SKM-1 (cell line): ENCODE data around the gene ZFAND4.
"Not testable (repeated sequence)": the region's sequence is repeated elsewhere in the genome, so short reads cannot be mapped to it uniquely, and the experiment has no call there.

Source experiments
- DNase-seq: peaks from one replicate; lab custom pipeline; 2025; ENCODE audit not compliant: unreplicated experiment; lab: John Stamatoyannopoulos, UW

The ZFAND4 gene

DNA sequence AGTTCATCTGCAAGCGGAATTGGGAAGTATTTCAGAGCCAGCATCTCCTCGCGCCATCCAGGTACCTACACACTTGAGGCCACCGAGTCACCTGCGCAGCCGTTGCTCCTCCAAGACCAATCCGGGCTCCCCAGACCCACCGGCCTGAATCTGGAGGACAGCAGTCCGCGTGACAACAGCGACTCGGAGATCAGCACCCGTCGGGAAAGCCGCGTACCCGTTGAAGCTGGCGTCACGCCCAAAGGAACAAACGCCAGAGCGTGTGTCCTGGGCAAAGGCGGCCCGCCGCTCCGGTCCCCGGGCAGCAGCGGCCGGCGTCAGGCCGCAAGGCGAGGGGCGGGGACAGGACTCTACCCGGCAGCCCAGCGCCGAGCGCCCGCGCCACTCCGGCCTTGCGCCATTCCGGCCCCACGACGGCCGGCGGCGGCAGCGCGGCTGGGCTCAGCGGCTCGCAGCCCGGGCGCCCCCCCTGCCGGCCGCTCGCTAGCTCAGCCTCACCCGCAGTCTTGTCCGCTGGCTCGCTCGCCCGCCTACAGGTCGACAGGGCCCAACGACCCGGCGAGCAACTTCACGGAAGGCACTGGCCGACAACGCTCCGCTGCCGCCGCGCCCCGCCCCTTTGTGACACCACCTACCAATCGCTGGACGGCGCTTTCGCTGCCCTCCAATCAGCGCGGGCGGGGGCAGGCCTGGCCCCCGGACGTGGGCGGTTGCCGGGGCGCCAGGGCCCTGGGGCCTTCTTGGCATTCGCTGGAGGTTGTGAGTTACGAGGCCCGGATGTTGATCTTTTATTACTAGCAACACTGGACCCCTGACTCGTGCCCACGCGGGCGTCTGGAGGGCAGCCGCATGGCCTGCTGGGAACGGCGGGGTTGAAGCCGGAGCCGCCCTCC is at the start of gene ZFAND4:
TSS of gene ZFAND4 (minus strand) at position 592 of the 893 bp plus-strand sequence. CDS start 9,047 bp downstream, outside the sequence.
- DNase-seq: peak; percentile 89

DNA sequence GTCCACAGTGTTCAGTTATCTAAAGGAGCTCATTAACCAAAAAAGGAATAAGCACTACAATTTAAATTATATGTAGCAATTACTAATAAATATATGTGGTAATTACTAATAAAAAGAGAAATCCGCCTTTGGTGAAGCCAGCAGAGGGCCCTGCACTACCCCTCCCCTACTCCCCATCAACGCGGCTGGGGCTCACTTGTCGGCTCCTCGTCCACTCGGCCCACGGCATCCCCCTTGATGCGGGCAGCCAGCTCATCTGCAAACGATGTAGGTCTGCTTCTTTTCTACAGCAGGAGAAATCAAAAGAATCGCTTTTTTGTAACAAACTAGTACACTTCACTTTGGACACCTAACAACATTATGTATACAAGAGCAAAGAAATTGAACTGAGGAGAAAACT is 48.9 kb upstream of the ZFAND4 start:
- not testable (repeated sequence) for DNase-seq

DNA sequence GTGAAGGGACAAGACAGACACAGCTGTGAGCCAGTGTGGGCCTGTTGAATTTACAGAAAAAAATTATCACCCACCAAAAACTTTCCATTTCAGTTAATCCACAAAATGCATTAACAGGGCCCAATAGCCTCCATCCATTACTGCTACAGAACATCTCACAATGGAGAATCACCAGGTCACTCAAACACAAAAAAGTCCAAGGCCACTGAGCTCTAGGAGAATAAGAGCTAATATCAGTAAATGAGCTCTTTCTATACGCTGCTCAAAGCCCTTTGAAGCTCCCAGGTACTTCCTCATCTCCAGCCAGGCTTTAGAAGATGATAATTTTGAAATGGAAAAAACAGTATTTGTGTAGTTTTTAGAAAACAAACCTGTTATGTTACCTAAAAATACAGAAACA is 45.1 kb upstream of the ZFAND4 start:
- not testable (repeated sequence) for DNase-seq

DNA sequence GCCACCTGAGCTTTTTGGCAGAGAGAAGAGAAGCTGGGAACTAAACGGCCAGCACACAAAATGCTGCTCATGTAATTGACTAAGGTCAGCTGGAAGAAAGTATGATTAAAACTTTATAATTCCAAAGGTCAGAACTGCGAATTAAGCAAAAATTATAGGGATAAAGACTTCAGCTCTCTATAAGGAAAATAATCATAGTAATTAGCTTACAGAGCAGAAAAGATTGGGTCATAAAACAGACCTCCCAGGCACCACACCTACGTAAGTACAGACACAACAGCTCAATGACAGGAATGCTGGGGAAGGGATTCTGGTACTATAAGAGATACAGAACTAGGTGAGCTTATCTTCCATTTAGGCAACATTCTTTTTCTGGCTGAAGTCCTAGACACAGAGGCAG is 44.5 kb upstream of the ZFAND4 start:
- not testable (repeated sequence) for DNase-seq

DNA sequence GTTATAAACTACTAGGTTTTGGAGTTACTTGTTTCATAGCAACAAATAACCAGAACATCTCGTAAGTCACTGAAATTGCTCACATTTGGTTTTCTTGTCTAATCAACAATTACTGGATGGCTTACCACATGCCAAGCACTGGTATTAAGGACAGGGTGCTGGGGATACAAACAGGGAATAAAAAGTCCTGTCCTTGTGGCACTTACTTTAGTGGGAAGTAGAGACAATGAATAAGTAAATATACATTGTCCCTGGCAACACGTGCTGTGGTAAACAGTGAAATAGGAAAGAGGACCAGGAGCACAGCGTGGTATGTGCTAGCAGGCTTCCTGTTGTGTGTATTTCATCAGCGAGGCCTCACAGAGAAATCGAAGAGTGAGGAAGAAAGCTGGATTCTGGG is 38.7 kb upstream of the ZFAND4 start:
- DNase-seq: not testable (repeated sequence)

DNA sequence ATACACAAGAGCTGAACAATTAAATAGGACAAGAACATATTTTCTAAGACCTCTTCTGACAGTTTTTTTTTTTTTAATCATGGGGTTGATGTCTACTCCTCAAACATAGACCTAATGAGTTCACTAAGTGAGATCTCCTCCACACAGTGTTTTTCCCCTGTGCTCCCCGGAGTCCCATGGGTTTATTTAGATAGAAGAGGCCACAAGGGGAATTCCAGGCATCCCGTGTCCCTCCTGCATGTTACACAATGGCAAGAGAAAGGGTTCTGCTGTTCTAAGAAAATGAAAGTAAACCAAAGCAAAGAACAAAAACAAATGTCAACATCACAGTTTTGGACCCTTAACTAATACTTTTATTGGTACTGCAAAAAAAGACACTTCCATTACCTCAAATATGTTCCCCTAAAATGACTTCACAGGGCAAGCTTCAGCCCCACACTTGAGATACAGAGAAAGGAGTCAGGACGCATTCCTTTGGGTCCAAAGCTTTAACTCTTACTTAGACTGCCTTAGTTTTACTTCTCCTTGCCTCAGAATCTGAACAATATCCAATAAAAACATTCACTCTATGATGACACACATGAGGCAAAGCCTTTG is 37.7 kb upstream of the ZFAND4 start:
- DNase-seq: not testable (repeated sequence)

DNA sequence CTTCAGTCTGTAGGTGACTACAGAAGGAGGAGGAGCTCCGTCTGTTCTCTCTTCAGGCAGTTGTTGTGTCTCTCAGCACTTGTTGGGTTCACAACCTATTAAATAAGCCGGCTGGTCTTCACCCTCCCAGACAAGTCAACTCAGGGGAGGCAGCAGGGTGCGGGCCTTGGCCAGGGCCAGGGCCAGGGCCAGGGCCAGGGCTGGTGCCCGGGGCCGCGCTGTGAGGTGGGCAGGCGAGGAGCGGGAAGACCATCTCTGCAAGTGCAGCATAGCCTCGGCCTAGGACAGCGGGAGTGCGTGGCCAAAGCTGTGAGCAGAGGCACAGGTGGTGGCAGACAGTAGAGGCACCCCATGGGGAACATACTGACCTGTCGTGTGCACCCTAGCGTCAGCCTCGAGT is 5.9 kb upstream of the ZFAND4 start:
- not testable (repeated sequence) for DNase-seq

DNA sequence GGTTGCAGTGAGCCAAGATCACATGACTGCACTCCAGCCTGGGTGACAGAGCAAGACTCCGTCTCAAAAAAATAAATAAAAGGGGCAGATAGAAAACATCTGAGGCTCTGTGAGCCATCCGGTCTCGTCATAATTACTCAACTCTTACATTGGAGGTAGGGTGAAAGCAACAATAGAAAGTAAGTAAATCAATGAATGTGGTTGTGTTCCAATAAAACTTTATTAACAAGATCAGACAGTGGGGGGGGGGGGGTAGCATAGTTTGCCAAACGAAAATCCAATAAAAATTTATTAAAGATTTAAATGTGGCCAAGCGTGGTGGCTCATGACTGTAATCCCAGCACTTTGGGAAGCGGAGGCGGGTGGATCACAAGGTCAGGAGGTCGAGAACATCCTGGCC is 2.8 kb upstream of the ZFAND4 start:
- DNase-seq: no peak

DNA sequence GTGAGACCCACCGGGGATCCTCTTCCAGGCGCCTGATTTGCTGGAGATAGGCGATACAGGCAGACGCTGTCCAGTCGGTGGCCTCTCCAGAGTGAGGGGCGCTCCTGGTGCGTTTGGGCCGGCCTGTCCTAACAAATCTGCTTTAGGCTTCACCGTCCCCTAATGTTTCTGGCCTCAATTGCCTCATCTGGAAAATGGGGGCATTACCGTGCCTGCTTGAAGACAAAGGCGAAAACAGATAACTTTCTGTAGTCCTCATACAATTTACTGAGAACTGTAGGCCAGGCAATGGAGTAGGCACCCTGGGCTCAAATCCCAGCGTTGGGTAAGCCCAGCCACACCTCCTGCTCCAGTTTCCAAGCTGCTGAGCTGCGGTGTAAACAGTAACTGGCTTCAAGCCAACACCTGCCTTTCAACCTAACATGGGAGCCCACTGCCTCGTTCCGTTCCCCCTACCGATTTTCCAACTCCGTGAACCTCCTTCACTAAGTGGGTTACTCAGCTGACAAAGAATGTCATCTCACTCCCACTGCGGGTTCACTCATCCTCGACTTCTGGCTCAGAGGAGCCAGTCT is 589 bp upstream of the ZFAND4 start:
- no peak for DNase-seq

DNA sequence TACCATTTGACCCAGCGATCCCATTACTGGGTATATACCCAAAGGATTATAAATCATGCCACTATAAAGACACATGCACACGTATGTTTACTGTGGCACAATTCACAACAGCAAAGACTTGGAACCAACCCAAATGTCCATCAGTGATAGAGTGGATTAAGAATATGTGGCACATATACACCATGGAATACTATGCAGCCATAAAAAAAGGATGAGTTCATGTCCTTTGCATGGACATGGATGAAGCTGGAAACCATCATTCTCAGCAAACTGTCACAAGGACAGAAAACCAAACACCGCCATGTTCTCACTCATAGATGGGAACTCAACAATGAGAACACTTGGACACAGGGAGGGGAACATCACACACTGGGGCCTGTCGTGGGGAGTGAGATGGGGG is 1.3 kb downstream of the ZFAND4 start:
- not testable (repeated sequence) for DNase-seq

DNA sequence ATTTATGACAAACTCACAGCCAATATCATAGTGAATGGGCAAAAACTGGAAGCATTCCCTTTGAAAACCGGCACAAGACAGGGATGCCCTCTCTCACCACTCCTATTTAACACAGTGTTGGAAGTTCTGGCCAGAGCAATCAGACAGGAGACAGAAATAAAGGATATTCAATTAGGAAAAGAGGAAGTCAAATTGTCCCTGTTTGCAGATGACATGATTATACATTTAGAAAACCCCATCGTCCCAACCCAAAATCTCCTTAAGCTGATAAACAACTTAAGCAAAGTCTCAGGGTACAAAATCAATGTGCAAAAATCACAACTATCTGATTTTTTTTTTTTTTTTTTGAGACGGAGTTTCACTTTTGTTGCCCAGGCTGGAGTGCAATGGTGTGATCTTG is 2.7 kb downstream of the ZFAND4 start:
- DNase-seq: not testable (repeated sequence)

DNA sequence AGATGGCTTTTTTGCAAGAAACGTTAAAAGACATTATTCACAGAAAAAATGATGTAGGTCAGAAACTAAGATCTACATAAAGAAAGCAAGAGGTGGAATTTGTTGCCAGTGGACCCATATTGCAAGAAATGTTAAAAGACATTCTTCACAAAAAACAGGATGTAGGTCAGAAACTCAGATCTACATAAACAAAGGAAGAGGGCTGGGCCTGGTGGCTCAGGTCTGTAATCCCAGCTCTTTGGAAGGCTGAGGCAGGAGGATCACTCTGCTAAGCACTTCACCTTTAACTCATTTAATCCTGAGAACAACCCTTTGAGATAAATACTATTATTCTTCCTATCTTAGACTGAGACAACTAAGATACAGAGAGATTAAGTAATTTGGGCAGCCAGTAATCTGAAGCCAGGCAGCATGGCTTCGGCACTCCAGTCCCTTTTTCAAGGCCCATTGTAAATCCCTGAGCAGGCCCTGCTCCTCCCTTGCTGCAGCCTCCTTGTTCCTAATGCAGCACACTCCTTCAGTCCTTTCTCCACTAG is 11.6 kb downstream of the ZFAND4 start:
- DNase-seq: no peak

DNA sequence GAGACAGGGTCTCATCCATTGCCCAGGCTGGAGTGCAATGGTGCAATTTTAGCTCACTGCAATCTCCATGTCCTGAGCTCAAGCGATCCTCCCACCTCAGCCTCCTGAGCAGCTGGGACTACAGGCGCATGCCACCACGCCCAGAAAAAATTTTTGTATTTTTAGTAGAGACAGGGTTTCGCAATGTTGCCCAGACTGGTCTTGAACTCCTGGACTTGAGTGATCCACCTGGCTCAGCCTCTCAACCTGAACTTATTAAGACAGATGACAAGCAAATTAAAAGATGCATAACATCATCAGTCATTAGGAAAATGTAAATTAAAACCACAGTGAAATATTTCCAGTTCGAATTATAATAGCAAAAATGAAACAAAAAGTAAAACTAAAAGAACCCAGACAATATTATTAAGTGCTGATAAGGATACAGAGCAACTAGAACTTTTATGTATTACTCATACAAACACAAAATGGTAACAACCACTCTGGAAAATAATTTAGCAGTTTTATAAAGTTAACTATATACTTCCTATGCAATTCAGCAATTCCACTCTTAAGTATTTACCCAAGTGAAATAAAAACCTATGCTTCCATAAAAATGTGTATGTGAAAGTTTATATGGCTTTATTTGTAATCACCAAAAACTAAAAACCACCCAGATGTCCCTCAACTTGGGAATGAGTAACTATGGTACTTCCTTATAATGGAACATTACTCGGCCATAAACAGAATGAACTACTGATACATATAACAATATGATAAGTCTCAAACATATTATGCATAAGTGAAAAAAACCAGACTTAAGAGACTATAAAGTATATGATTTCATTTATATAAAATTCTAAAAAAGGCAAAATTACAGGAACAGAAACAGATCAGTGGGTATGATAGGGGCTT is 15.3 kb downstream of the ZFAND4 start:
- DNase-seq: no peak

DNA sequence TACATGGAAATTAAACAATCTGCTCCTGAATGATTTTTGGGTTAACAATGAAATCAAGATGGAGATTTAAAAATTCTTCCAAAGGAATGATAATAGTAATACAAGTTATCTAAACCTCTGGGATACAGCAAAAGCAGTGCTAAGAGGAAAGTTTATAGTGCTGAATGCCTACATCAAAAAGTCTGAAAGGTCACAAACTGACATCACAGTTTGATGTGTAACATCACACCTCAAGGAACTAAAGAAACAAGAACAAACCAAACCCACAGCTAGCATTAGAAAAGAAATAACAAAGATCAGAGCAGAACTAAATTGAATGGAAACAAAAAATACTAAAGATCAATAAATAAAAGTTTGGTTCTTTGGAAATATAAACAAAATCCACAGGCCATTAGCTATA is 17.4 kb downstream of the ZFAND4 start:
- DNase-seq: no peak

DNA sequence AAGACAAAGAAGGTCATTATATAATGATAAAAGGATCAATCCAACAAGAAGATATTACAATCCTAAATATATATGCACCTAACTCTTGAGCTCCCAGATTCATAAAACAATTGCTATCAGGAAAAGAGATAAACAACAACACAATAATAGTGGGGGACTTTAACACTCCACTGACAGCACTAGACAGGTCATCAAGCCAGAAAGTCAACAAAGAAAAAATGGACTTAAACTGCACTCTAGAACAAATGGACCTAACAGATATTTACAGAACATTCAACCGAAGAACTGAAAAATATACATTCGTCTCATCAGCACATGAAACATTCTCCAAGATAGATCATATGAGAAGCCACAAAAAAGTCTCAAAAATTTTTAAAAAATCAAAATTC is 17.8 kb downstream of the ZFAND4 start:
- not testable (repeated sequence) for DNase-seq

DNA sequence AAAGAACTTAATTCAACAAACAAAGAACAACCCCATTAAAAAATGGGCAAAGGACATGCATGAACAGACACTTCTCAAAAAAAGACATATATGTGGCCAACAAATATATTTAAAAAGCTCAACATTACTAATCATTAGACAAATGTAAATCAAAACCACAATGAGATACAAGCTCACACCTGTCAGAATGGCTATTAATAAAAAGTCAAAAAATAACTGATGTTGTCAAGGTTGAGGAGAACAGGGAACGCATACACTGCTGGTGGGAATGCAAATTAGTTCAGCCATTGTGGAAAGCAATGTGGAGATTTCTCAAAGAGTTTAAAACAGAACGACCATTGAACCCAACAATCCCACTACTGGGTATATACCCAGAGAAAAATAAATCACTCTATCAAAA is 19.1 kb downstream of the ZFAND4 start:
- DNase-seq: no peak

DNA sequence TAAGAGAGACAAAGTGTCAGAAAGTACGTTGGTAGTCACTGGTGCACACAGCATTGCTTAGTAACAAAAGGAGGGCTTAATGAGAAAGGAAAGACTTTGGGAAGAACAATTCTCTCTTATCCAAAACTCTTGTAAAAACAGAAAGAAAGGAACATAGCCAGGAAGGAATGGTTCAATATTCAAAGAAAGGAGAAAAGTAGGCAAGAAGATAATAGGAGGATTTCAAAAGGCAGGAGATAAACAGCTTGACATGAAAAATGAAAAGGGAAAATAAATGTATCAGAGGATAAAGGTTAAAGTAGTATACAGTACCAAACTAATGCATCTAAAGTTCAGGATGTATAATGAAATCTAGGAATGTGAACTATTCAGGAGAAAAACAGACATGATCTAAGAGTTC is 20.1 kb downstream of the ZFAND4 start:
- DNase-seq: no peak

DNA sequence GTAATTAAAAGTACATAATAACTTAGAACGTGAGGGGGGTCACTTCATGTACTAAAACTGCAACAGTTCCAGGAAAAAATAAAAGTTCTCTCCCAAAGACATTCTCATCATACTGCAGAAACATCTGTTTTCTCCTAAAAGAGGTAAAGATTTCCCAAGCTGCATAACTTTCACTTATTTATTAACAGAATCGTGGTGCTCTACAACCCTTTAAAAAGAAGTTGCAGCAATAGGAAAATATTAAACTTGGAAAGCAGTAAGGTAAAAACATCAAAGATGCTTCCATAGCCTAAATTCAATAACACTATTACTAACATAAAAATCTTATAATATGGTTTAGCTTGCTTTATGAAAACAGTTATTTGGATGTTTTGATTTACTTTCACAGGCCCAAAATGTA is 23.3 kb downstream of the ZFAND4 start:
- no peak for DNase-seq

DNA sequence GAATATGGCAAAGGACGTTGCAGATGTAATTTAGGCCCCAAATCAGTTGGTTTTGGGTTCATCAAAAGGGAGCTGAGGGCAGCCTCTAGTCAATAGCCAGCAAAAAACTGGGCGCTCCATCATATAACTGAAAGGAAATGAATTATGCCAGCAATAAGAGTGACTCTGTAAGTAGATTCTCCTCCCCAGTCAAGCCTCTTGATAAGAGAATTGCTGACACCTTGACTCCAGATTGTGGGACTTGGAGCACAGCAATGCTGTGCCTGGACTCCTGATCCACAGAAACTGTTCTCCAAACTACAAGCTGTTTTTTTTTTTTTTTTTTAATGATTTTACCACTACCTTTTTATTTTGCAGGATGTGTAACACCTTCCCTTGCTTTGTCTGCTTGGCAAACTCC is 25.5 kb downstream of the ZFAND4 start:
- no peak for DNase-seq

DNA sequence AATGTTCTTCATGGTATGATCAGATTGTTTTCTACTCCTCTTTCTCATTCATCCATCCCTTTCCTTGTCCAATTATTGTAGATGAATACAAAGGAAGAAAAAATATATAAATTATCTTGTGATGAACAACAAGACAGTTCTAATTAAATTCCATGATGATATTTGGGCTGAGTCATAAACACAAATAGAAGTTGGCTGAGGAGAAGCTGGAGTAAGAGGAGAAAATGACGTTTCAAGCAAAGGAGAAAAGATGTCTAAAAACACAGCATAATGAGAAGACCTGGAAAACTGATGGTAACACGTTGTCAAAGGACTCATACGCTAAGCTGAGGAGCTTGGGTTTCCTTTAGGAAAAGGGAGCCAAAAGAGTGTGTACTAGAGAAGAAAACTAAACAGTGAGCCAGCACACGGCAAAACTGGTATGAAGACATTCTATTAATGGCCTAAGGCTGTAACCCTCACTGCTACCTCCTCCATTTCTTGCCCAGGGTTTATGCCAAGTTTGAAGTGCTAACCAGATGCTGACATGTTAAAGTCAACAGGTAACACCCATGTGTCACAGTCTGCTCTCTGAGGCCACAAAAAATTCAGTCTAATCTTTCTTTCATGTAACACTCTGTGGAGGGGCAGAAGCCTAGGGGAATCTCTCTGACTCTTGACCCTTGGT is 26.1 kb downstream of the ZFAND4 start:
- DNase-seq: no peak
